Measurements from ENCODE around the gene DLX5.

DLX5 gene

GRCh38 chr7:96979551-96980276 lies 44.9 kb downstream of the DLX5 start:
- no peak overlapping the region for H3K4me3 ChIP-seq (ENCODE audit: low read depth, low read length)
- TF ChIP-seq, protein P1, sequence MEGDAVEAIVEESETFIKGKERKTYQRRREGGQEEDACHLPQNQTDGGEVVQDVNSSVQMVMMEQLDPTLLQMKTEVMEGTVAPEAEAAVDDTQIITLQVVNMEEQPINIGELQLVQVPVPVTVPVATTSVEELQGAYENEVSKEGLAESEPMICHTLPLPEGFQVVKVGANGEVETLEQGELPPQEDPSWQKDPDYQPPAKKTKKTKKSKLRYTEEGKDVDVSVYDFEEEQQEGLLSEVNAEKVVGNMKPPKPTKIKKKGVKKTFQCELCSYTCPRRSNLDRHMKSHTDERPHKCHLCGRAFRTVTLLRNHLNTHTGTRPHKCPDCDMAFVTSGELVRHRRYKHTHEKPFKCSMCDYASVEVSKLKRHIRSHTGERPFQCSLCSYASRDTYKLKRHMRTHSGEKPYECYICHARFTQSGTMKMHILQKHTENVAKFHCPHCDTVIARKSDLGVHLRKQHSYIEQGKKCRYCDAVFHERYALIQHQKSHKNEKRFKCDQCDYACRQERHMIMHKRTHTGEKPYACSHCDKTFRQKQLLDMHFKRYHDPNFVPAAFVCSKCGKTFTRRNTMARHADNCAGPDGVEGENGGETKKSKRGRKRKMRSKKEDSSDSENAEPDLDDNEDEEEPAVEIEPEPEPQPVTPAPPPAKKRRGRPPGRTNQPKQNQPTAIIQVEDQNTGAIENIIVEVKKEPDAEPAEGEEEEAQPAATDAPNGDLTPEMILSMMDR (IDR thresholded peaks at IDR 0.05; ENCODE audit: low read depth, low read length) = no peak

DNA sequence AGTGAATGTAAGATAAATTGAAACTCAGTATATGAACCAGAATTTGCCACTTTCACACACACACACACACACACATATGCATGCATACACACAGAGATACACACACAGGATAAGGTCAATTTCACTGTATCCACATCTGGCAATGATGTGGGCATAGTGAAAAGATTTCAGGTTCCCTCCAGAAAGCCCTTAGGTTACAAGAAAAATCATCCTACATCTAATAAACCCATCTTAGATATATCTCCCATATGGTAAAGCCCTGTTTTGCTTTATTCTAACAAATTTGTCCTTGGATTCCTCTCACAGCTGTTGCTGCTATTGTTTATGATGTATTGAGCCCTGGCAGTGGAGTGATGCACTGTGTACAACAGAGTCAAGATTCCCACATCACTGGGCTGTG lies 47.2 kb downstream of the DLX5 start:
- no peak overlapping the region for H3K4me3 ChIP-seq (ENCODE audit: low read depth, low read length)
- TF ChIP-seq, protein P1 (IDR thresholded peaks at IDR 0.05; ENCODE audit: low read depth, low read length) = no peak

- H3K4me3 ChIP-seq (ENCODE audit: low read depth, low read length) = no peak overlapping the region
- TF ChIP-seq, protein P1 (IDR thresholded peaks at IDR 0.05; ENCODE audit: low read depth, low read length) = no peak
Measured at GRCh38 chr7:96976106-96976505, 48.5 kb downstream of the DLX5 start.

GRCh38 chr7:96973986-96974385 lies 50.6 kb downstream of the DLX5 start:
- H3K4me3 ChIP-seq (ENCODE audit: low read depth, low read length) = no peak overlapping the region
- TF ChIP-seq, protein P1 (IDR thresholded peaks at IDR 0.05; ENCODE audit: low read depth, low read length) = no peak

DNA sequence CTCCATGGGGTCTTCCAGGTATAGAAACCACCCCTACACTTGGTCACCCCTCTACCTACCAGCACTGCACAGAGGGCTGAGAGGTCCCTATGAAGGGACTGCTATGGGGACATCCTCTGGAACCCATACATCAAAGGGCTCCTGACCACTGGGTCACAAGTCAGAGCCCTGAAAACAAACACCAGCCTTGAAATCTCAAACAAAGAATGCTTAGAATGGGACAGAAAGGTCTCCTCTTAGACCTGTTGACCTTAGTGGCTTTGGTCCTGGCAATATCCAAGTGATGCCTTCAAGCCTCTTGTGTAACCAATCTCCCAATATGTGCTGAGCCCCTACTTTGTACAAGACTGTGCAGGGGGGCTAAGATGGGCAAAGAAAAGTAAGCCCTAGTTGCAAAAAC lies 53.9 kb downstream of the DLX5 start:
- TF ChIP-seq, protein P1 (IDR thresholded peaks at IDR 0.05; ENCODE audit: low read depth, low read length) = no peak
- no peak overlapping the region for H3K4me3 ChIP-seq (ENCODE audit: low read depth, low read length)
